SK-N-SH treated with all-trans-retinoic acid at 6 μM for 48 hours (cell line): Measurements from ENCODE around the gene FOXS1.

Experiments
- ATAC-seq: fragments of 200-7000 bp; cut with Tn5 transposase; 3 replicates; pipeline ENCODE4 v1.9.1; 2020; ENCODE audit warnings: mild to moderate bottlenecking, moderate library complexity
- ARNTL ChIP-seq: fragments of 450-650 bp; formaldehyde crosslinking; IDR thresholded peaks from 2 replicates; pipeline ENCODE4 v1.5.0; 2020; ENCODE audit warnings: low read depth, mild to moderate bottlenecking, moderate library complexity, borderline replicate concordance
- BACH2 ChIP-seq: fragments of 250-450 bp; sonication (Bioruptor Pico); IDR thresholded peaks from 2 replicates; pipeline ENCODE4 v1.9.0; 2021; ENCODE audit warnings: mild to moderate bottlenecking, borderline replicate concordance
- CSDC2 ChIP-seq: fragments of 250-450 bp; sonication (Bioruptor Pico); IDR thresholded peaks from 2 replicates; pipeline ENCODE4 v1.5.0; 2020; ENCODE audit warnings: mild to moderate bottlenecking, moderate library complexity
- ESRRG ChIP-seq: fragments of 250-450 bp; sonication (Bioruptor Pico); IDR thresholded peaks from 2 replicates; pipeline ENCODE4 v1.6.1; 2021; ENCODE audit warnings: mild to moderate bottlenecking
- GLIS3 ChIP-seq: fragments of 250-450 bp; sonication (Bioruptor Pico); IDR thresholded peaks from 2 replicates; pipeline ENCODE4 v1.5.0; 2020; ENCODE audit warnings: mild to moderate bottlenecking, moderate library complexity
- ISL1 ChIP-seq: fragments of 250-450 bp; sonication (Bioruptor Pico); IDR thresholded peaks from 2 replicates; pipeline ENCODE4 v2.1.2; 2022; ENCODE audit warnings: mild to moderate bottlenecking, moderate library complexity
- OSR1 ChIP-seq: fragments of 250-450 bp; sonication (Bioruptor Pico); IDR thresholded peaks from 2 replicates; pipeline ENCODE4 v1.8.0; 2022; ENCODE audit warnings: moderate library complexity, mild to moderate bottlenecking, inconsistent platforms
- PATZ1 ChIP-seq: fragments of 250-450 bp; sonication (Bioruptor Pico); IDR thresholded peaks from 2 replicates; pipeline ENCODE4 v1.8.0; 2020; ENCODE audit warnings: mild to moderate bottlenecking, moderate library complexity, borderline replicate concordance
- POU6F1 ChIP-seq: fragments of 250-450 bp; sonication (Bioruptor Pico); IDR thresholded peaks from 2 replicates; pipeline ENCODE4 v1.8.0; 2021; ENCODE audit warnings: low read depth, mild to moderate bottlenecking, moderate library complexity, borderline replicate concordance
- PPARA ChIP-seq: fragments of 250-450 bp; sonication (Bioruptor Pico); IDR thresholded peaks from 2 replicates; pipeline ENCODE4 v1.5.0; 2020; ENCODE audit warnings: mild to moderate bottlenecking, borderline replicate concordance
- RARB ChIP-seq: fragments of 250-450 bp; sonication (Bioruptor Pico); IDR thresholded peaks from 2 replicates; pipeline ENCODE4 v1.8.0; 2021; ENCODE audit warnings: mild to moderate bottlenecking, moderate library complexity
- SNAI2 ChIP-seq: fragments of 250-450 bp; sonication (Bioruptor Pico); IDR thresholded peaks from 2 replicates; pipeline ENCODE4 v1.5.0; 2020; ENCODE audit warnings: mild to moderate bottlenecking, moderate library complexity
- TCF4 ChIP-seq: fragments of 250-450 bp; sonication (Bioruptor Pico); IDR thresholded peaks from 2 replicates; pipeline ENCODE4 v1.8.0; 2021; ENCODE audit warnings: mild to moderate bottlenecking, moderate library complexity, borderline replicate concordance
- TOX ChIP-seq: fragments of 250-450 bp; sonication (Bioruptor Pico); IDR thresholded peaks from 2 replicates; pipeline ENCODE4 v1.8.0; 2021; ENCODE audit warnings: mild to moderate bottlenecking, moderate library complexity, borderline replicate concordance
- TSHZ2 ChIP-seq: fragments of 250-450 bp; sonication (Bioruptor Pico); IDR thresholded peaks from 2 replicates; pipeline ENCODE4 v1.5.0; 2020; ENCODE audit warnings: mild to moderate bottlenecking, moderate library complexity
- ZC3H10 ChIP-seq: fragments of 250-450 bp; sonication (Bioruptor Pico); IDR thresholded peaks from 2 replicates; pipeline ENCODE4 v1.5.1; 2021; ENCODE audit warnings: mild to moderate bottlenecking, moderate library complexity
- ZFP3 ChIP-seq: fragments of 250-450 bp; sonication (Bioruptor Pico); IDR thresholded peaks from 2 replicates; pipeline ENCODE4 v1.5.0; 2020; ENCODE audit warnings: mild to moderate bottlenecking, moderate library complexity
- ZFP30 ChIP-seq: fragments of 450-650 bp; formaldehyde crosslinking; IDR thresholded peaks from 2 replicates; pipeline ENCODE4 v1.5.0; 2022; ENCODE audit warnings: mild to moderate bottlenecking, moderate library complexity
- ZNF565 ChIP-seq: fragments of 450-650 bp; formaldehyde crosslinking; conservative IDR thresholded peaks from 2 replicates; pipeline ENCODE4 v1.5.0; 2020; ENCODE audit warnings: low read depth, mild to moderate bottlenecking, moderate library complexity
- ZNF70 ChIP-seq: fragments of 450-650 bp; formaldehyde crosslinking; IDR thresholded peaks from 2 replicates; pipeline ENCODE4 v1.5.0; 2020; ENCODE audit warnings: mild to moderate bottlenecking, moderate library complexity
- ZNF8 ChIP-seq: fragments of 450-650 bp; formaldehyde crosslinking; IDR thresholded peaks from 2 replicates; pipeline ENCODE4 v1.5.0; 2020; ENCODE audit warnings: mild to moderate bottlenecking, moderate library complexity
- TF ChIP-seq, protein P1 (sequence below): fragments of 250-450 bp; sonication (Bioruptor Pico); IDR thresholded peaks from 2 replicates; pipeline ENCODE4 v1.5.1; 2020; ENCODE audit warnings: low read depth, mild to moderate bottlenecking, moderate library complexity

Gene FOXS1

GRCh38 chr20:31824125-31824485, 21.3 kb downstream of the FOXS1 start:
- no peak for ATAC-seq
- TF ChIP-seq TOX (CRISPR knock-in tag) = no peak
- TF ChIP-seq RARB (CRISPR knock-in tag) = no peak

DNA sequence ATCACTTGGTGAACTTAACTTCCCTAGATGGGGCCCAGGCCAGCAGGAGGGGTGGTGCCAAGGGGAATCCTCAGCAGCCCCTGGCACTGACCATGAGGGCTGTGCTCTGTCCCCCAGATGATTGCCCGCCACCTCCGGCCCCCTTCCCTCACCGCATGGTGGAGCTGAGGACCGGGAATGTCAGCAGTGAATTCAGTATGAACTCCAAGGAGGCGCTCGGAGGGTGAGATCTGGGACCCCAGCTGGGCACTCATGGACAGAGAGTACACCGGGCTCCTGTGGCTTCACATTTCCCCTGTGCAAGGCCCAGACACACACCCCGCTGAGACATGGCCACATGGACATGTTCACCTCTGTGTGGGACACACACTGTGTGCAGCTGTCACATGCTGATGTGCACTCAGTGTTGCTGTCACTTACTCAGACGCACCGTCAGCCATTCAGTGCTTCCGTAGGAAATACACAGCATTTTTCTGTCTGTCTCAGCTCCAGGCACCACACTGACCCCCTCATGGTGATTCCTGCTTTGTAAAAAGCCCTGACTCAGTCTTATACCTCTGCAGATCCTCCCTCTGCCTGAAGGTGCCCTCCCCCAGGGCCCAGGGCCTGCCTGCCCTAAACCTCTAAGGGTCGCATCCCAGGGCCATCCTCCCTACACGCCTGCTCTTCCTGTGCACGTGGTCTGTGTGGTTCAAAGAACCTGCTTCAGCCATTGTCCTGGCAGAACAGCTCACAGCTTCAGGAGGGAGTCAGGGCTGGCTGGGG, 21.9 kb downstream of the FOXS1 start:
- TF ChIP-seq, protein P1, sequence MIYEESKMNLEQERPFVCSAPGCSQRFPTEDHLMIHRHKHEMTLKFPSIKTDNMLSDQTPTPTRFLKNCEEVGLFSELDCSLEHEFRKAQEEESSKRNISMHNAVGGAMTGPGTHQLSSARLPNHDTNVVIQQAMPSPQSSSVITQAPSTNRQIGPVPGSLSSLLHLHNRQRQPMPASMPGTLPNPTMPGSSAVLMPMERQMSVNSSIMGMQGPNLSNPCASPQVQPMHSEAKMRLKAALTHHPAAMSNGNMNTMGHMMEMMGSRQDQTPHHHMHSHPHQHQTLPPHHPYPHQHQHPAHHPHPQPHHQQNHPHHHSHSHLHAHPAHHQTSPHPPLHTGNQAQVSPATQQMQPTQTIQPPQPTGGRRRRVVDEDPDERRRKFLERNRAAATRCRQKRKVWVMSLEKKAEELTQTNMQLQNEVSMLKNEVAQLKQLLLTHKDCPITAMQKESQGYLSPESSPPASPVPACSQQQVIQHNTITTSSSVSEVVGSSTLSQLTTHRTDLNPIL (CRISPR knock-in tag) = no peak
- no peak for TF ChIP-seq ZFP3 (CRISPR knock-in tag)
- no peak for TF ChIP-seq BACH2
- no peak for TF ChIP-seq ESRRG (CRISPR knock-in tag)
- no peak for ATAC-seq

GRCh38 chr20:31822421-31823330, 22.7 kb downstream of the FOXS1 start:
- TF ChIP-seq GLIS3 (CRISPR knock-in tag) = no peak
- TF ChIP-seq ZNF70 (CRISPR knock-in tag) = no peak
- TF ChIP-seq TCF4 = no peak
- TF ChIP-seq PPARA = no peak
- no peak for TF ChIP-seq POU6F1 (CRISPR knock-in tag)
- no peak for TF ChIP-seq ZFP3 (CRISPR knock-in tag)
- peak; percentile 94 for ATAC-seq

DNA sequence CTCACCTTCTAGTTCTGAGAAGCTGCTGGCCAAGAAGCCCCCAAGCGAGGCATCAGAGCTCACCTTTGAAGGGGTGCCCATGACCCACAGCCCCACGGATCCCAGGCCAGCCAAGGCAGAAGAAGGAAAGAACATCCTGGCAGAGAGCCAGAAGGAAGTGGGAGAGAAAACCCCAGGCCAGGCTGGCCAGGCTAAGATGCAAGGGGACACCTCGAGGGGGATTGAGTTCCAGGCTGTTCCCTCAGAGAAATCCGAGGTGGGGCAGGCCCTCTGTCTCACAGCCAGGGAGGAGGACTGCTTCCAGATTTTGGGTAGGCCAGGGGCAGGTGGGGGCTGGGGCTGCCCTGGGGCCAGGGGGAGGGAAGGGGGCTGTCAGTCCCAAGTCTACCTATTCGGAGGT, 24.0 kb downstream of the FOXS1 start:
- TF ChIP-seq ZNF8 (no peak), CSDC2 (CRISPR knock-in tag) (no peak), GLIS3 (CRISPR knock-in tag) (no peak), OSR1 (CRISPR knock-in tag) (no peak), PPARA (no peak), ZNF565 (CRISPR knock-in tag) (no peak), ISL1 (no peak), ZC3H10 (CRISPR knock-in tag) (no peak), BACH2 (no peak), ZFP30 (no peak)
- TF ChIP-seq, all 23 proteins: peak for 0
- no peak for ATAC-seq

GRCh38 chr20:31820228-31820627, 25.2 kb downstream of the FOXS1 start:
- no peak for ATAC-seq
- TF ChIP-seq PPARA (no peak), TCF4 (no peak), RARB (CRISPR knock-in tag) (no peak), CSDC2 (CRISPR knock-in tag) (no peak), TSHZ2 (CRISPR knock-in tag) (no peak), ARNTL (CRISPR knock-in tag) (no peak), ZNF565 (CRISPR knock-in tag) (no peak), PATZ1 (CRISPR knock-in tag) (no peak), TOX (CRISPR knock-in tag) (no peak), ESRRG (CRISPR knock-in tag) (no peak), ZFP30 (no peak), SNAI2 (CRISPR knock-in tag) (no peak)
